HEK293 (cell line): ENCODE results near the gene P2RX6.

Source experiments
- CTCF ChIA-PET: fragments of 350-600 bp; formaldehyde crosslinking; extraction: SDS; loops from one replicate; lab custom pipeline; 2021; ENCODE audit warnings: antibody characterized with exemption; lab: Yijun Ruan, JAX
- POLR2A ChIA-PET: fragments of 300-600 bp; formaldehyde crosslinking; extraction: SDS; loops from one replicate; lab custom pipeline; 2020; ENCODE audit warnings: antibody characterized with exemption, inconsistent platforms; lab: Yijun Ruan, JAX
- H3K27ac ChIP-seq: fragments of 200-500 bp; sonication (Bioruptor generic); 2 replicates; pipeline ENCODE4 v1.5.1; 2014; ENCODE audit warnings: low read depth, low read length, control low read depth, inconsistent platforms; ENCODE audit errors: extremely low read depth
- H3K36me3 ChIP-seq, 2 experiments: fragments of 200-500 bp in 1 of 2; sonication (Bioruptor generic) in 1 of 2; 1 replicate in 1 of 2; 2 replicates in 1 of 2; pipeline ENCODE4 v1.5.1; 2014 to 2017; ENCODE audit warnings: inconsistent platforms in 2 of 2, low read length in 2 of 2; ENCODE audit not compliant: control insufficient read depth in 2 of 2, insufficient read depth in 1 of 2
- H3K4me1 ChIP-seq: fragments of 200-500 bp; sonication (Bioruptor generic); 2 replicates; pipeline ENCODE4 v1.5.1; 2014; ENCODE audit warnings: mild to moderate bottlenecking, low read length, inconsistent platforms; ENCODE audit not compliant: control insufficient read depth, insufficient read depth
- H3K4me3 ChIP-seq: 2 replicates; pipeline ENCODE4 v1.5.1; 2011; ENCODE audit warnings: low read depth, mild to moderate bottlenecking, control low read depth, low read length, moderate library complexity
- H3K9me3 ChIP-seq: fragments of 200-500 bp; sonication (Bioruptor generic); 2 replicates; pipeline ENCODE4 v1.5.1; 2014; ENCODE audit warnings: low read depth, low read length, inconsistent platforms; ENCODE audit not compliant: control insufficient read depth, insufficient read depth
- HOXD13 ChIP-seq: sonication (generic); formaldehyde crosslinking; IDR thresholded peaks from 2 replicates; pipeline ENCODE4 v1.8.0; 2022; ENCODE audit warnings: missing genetic modification reagents, borderline replicate concordance
- KLF7 ChIP-seq: fragments of 450-650 bp; formaldehyde crosslinking; IDR thresholded peaks from 2 replicates; pipeline ENCODE4 v1.5.1; 2016; ENCODE audit warnings: missing biosample characterization, missing genetic modification characterization, borderline replicate concordance
- PRDM6 ChIP-seq: fragments of 450-650 bp; formaldehyde crosslinking; IDR thresholded peaks from 2 replicates; pipeline ENCODE4 v1.5.1; 2017; ENCODE audit warnings: missing biosample characterization, missing genetic modification characterization
- SCRT2 ChIP-seq: fragments of 450-650 bp; formaldehyde crosslinking; IDR thresholded peaks from 2 replicates; pipeline ENCODE4 v1.5.1; 2016; ENCODE audit warnings: missing biosample characterization, missing genetic modification characterization
- SETDB1 ChIP-seq: IDR thresholded peaks from one replicate; pipeline ENCODE4 v1.6.1; 2017; ENCODE audit warnings: mild to moderate bottlenecking, low read length, moderate library complexity, mixed read lengths; ENCODE audit not compliant: insufficient read length
- SP2 ChIP-seq: fragments of 450-650 bp; formaldehyde crosslinking; IDR thresholded peaks from 2 replicates; pipeline ENCODE4 v1.5.1; 2016; ENCODE audit warnings: missing biosample characterization, missing genetic modification characterization
- WT1 ChIP-seq: fragments of 450-650 bp; formaldehyde crosslinking; IDR thresholded peaks from 2 replicates; pipeline ENCODE4 v1.5.1; 2016; ENCODE audit warnings: missing biosample characterization, missing genetic modification characterization
- ZBTB1 ChIP-seq: fragments of 450-650 bp; formaldehyde crosslinking; IDR thresholded peaks from 2 replicates; pipeline ENCODE4 v1.5.1; 2016; ENCODE audit warnings: missing biosample characterization, missing genetic modification characterization
- ZBTB21 ChIP-seq: fragments of 450-650 bp; formaldehyde crosslinking; IDR thresholded peaks from 2 replicates; pipeline ENCODE4 v1.5.1; 2017; ENCODE audit warnings: missing biosample characterization, missing genetic modification characterization
- ZBTB48 ChIP-seq: fragments of 450-650 bp; formaldehyde crosslinking; IDR thresholded peaks from 2 replicates; pipeline ENCODE4 v1.5.1; 2016; ENCODE audit warnings: missing biosample characterization, missing genetic modification characterization
- ZBTB6 ChIP-seq: fragments of 450-650 bp; formaldehyde crosslinking; IDR thresholded peaks from 2 replicates; pipeline ENCODE4 v1.5.1; 2017; ENCODE audit warnings: missing biosample characterization, missing genetic modification characterization
- ZEB2 ChIP-seq: fragments of 450-650 bp; formaldehyde crosslinking; IDR thresholded peaks from 2 replicates; pipeline ENCODE4 v1.5.1; 2016; ENCODE audit warnings: missing biosample characterization, missing genetic modification characterization
- ZNF133 ChIP-seq: fragments of 450-650 bp; formaldehyde crosslinking; IDR thresholded peaks from 2 replicates; pipeline ENCODE4 v1.5.1; 2016; ENCODE audit warnings: missing biosample characterization, missing genetic modification characterization
- ZNF146 ChIP-seq: fragments of 450-650 bp; formaldehyde crosslinking; IDR thresholded peaks from 2 replicates; pipeline ENCODE4 v1.5.1; 2016; ENCODE audit warnings: missing biosample characterization, missing genetic modification characterization
- ZNF2 ChIP-seq: fragments of 450-650 bp; formaldehyde crosslinking; IDR thresholded peaks from 2 replicates; pipeline ENCODE4 v1.5.1; 2016; ENCODE audit warnings: missing biosample characterization, missing genetic modification characterization
- ZNF24 ChIP-seq: fragments of 450-650 bp; formaldehyde crosslinking; IDR thresholded peaks from 2 replicates; pipeline ENCODE4 v1.5.1; 2016; ENCODE audit warnings: missing biosample characterization, missing genetic modification characterization
- ZNF311 ChIP-seq: fragments of 450-650 bp; formaldehyde crosslinking; IDR thresholded peaks from 2 replicates; pipeline ENCODE4 v1.5.1; 2017; ENCODE audit warnings: missing biosample characterization, missing genetic modification characterization, borderline replicate concordance
- ZNF398 ChIP-seq: fragments of 450-650 bp; formaldehyde crosslinking; IDR thresholded peaks from 2 replicates; pipeline ENCODE4 v1.5.1; 2017; ENCODE audit warnings: missing biosample characterization, missing genetic modification characterization
- ZNF518A ChIP-seq: fragments of 450-650 bp; formaldehyde crosslinking; conservative IDR thresholded peaks from 2 replicates; pipeline ENCODE4 v1.5.1; 2016; ENCODE audit warnings: low read depth, missing biosample characterization, missing genetic modification characterization
- ZNF530 ChIP-seq: fragments of 450-650 bp; formaldehyde crosslinking; IDR thresholded peaks from 2 replicates; pipeline ENCODE4 v1.5.1; 2016; ENCODE audit warnings: low read depth, missing biosample characterization, missing genetic modification characterization
- ZNF544 ChIP-seq: fragments of 450-650 bp; formaldehyde crosslinking; IDR thresholded peaks from 2 replicates; pipeline ENCODE4 v1.5.0; 2017; ENCODE audit warnings: missing biosample characterization, missing genetic modification characterization
- ZNF555 ChIP-seq: fragments of 450-650 bp; formaldehyde crosslinking; conservative IDR thresholded peaks from 2 replicates; pipeline ENCODE4 v1.5.1; 2017; ENCODE audit warnings: missing biosample characterization, mild to moderate bottlenecking, missing genetic modification characterization, inconsistent platforms
- ZNF654 ChIP-seq: fragments of 450-650 bp; formaldehyde crosslinking; IDR thresholded peaks from 2 replicates; pipeline ENCODE4 v1.5.1; 2016; ENCODE audit warnings: low read depth, missing biosample characterization, missing genetic modification characterization

P2RX6 gene

GRCh38 chr22:20995329-20996030, 19.5 kb upstream of the P2RX6 start:
- no peak overlapping the region for H3K4me3 ChIP-seq
- CTCF ChIA-PET, result no interaction called here
- POLR2A ChIA-PET, result interaction anchor here (0.5 to 3.0 kb wide), 2 partner anchors 9 to 13 kb away, joined by 4 to 13 read pairs; partner anchors contain the start of gene LZTR1
- no peak overlapping the region for H3K27ac ChIP-seq
- H3K36me3 ChIP-seq, result peaks cover 0 to 98% of the 10 kb centered on the region in 2 experiments; a peak in 1 of 3 replicates
- no peaks in the 10 kb centered on the region for H3K9me3 ChIP-seq
- H3K4me1 ChIP-seq, result no peaks in the 10 kb centered on the region
- TF ChIP-seq ZNF146 (no peak), ZNF311 (no peak), SP2 (tag by site-specific recombination) (no peak), SETDB1 (no peak), ZNF398 (tag by site-specific recombination) (no peak), ZNF555 (tag by site-specific recombination) (no peak)

GRCh38 chr22:20996031-20996410, 18.9 kb upstream of the P2RX6 start:
- H3K4me1 ChIP-seq, result no peaks in the 10 kb centered on the region
- POLR2A ChIA-PET, result interaction anchor here (3.0 kb wide), 1 partner anchor 14 kb away, joined by 13 read pairs; the partner anchor contains the start of gene LZTR1
- no peak overlapping the region for H3K4me3 ChIP-seq
- CTCF ChIA-PET, result interaction anchor here (0.8 kb wide), 1 partner anchor 110 kb away, joined by 3 read pairs; no protein-coding TSS in a partner anchor
- no peak for TF ChIP-seq SCRT2 (tag by site-specific recombination)
- TF ChIP-seq ZNF654, result no peak
- TF ChIP-seq ZBTB1 (tag by site-specific recombination), result no peak
- no peak for TF ChIP-seq ZBTB48 (tag by site-specific recombination)
- TF ChIP-seq KLF7 (tag by site-specific recombination), result no peak
- no peak for TF ChIP-seq ZNF24 (tag by site-specific recombination)
- no peak for TF ChIP-seq PRDM6
- no peak for TF ChIP-seq ZBTB6 (tag by site-specific recombination)
- no peak for TF ChIP-seq ZNF530 (tag by site-specific recombination)
- no peak for TF ChIP-seq ZBTB21 (tag by site-specific recombination)
- no peak for TF ChIP-seq WT1 (tag by site-specific recombination)
- TF ChIP-seq ZNF133 (tag by site-specific recombination), result no peak
- TF ChIP-seq ZNF544 (tag by site-specific recombination), result no peak
- TF ChIP-seq ZNF518A (tag by site-specific recombination), result no peak
- TF ChIP-seq ZEB2, result no peak
- no peak for TF ChIP-seq HOXD13 (CRISPR knock-in tag)
- TF ChIP-seq ZNF2 (tag by site-specific recombination), result no peak
- H3K27ac ChIP-seq, result no peak overlapping the region
- H3K9me3 ChIP-seq, result no peaks in the 10 kb centered on the region
- peaks cover 0 to 96% of the 10 kb centered on the region in 2 experiments; a peak in 1 of 3 replicates for H3K36me3 ChIP-seq
